Activated T-cell treated with anti-CD3 and anti-CD28 coated beads, Interleukin-2, amount 50 U/mL, for 72 hours (primary cell): Measurements from ENCODE around the gene PCAT6. TPM values are rescaled to one million over a fixed set of nuclear protein-coding genes. Genes with fewer than 3 reads are reported as not detected.

Experiments used
- ATAC-seq, 2 donors: fragments of 150-1000 bp; cut with Tn5 transposase; replicated peaks in 1 of 2; 2 replicates each; pipeline ENCODE4 v1.10.0; 2021; ENCODE audit warnings: moderate library complexity in 2 of 2, mild to moderate bottlenecking in 1 of 2
- DNase-seq, 2 donors: peaks; one replicate each; pipeline ENCODE4 v3.0.0; 2021 to 2022; ENCODE audit warnings: mixed read lengths in 1 of 2
- H3K27ac Mint-ChIP-seq: one replicate; pipeline ENCODE4 v1.8.0; 2022; ENCODE audit warnings: mild to moderate bottlenecking, moderate library complexity, mixed read lengths
- H3K27me3 Mint-ChIP-seq: one replicate; pipeline ENCODE4 v1.8.0; 2022; ENCODE audit warnings: low read depth, mixed read lengths
- H3K36me3 Mint-ChIP-seq, 2 donors: one replicate each; pipeline ENCODE4 v1.8.0; 2022; ENCODE audit warnings: mixed read lengths in 2 of 2, mild to moderate bottlenecking in 1 of 2; ENCODE audit not compliant: insufficient read depth in 2 of 2
- H3K4me1 Mint-ChIP-seq: one replicate; pipeline ENCODE4 v1.8.0; 2022; ENCODE audit warnings: low read depth, mixed read lengths
- H3K4me3 Mint-ChIP-seq, 2 donors: one replicate each; pipeline ENCODE4 v1.8.0; 2022; ENCODE audit warnings: mild to moderate bottlenecking in 2 of 2, mixed read lengths in 2 of 2, moderate library complexity in 2 of 2
- H3K9me3 Mint-ChIP-seq, 2 donors: one replicate each; pipeline ENCODE4 v1.8.0; 2022; ENCODE audit warnings: mixed read lengths in 2 of 2
- total RNA-seq, 2 donors: library from RNA; stranded (reverse); gene quantifications; one replicate each; pipeline ENCODE4 v1.2.3, GENCODE V29; 2022

Gene PCAT6
- total RNA-seq, 2 donors from 2014 or later = 1.0 to 1.8 TPM

DNA sequence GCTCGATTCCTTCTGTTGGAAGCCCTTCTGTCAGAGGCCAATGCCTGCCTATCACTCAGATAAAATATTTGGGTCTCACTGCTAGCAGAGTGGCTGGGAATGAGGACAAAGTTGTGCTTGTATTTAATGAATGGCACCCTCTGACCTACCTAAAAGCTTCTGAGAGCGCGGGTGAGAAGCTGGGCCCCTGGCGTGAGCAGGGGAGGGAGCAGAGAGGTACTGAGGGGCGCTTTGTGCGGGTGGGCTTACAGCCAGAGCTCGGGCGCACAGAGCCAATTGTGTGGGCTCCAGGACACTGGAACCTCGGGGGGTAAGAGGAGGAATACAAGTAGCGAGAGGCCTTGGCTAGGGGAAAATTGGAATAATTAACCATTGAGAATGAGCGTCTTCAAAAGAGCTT is 32.3 kb downstream of the PCAT6 start:
- DNase-seq (no peak), ATAC-seq (no peak)
- peaks cover 6% of the 10 kb centered on the region for H3K27me3 Mint-ChIP-seq
- H3K9me3 Mint-ChIP-seq = no peaks in the 10 kb centered on the region
- no peak overlapping the region for H3K4me3 Mint-ChIP-seq
- H3K27ac Mint-ChIP-seq = no peak overlapping the region
- peaks cover 1% of the 10 kb centered on the region for H3K4me1 Mint-ChIP-seq
- no peaks in the 10 kb centered on the region for H3K36me3 Mint-ChIP-seq

DNA sequence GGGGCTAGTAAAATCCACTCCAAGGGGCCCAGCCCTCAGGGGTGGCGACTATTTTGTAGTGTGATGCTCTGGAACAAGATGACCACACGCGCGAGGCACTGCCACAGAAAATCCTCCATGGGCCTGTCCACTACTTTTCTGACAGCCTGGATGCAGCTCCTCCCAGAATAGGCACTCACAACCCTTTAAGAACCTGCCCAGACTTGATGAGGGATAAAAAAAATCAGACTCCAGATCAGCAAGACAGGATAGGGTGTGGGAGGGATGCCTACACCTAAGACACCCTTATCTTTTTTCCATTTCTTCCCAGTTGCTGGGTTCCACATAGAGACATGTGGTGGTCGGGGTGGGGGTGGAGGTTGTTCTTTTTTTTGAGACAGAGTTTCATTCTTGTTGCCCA is 33.5 kb downstream of the PCAT6 start:
- H3K27me3 Mint-ChIP-seq = peaks cover 6% of the 10 kb centered on the region
- no peaks in the 10 kb centered on the region for H3K36me3 Mint-ChIP-seq
- DNase-seq (no peak), ATAC-seq (no peak)
- H3K9me3 Mint-ChIP-seq = no peaks in the 10 kb centered on the region
- no peak overlapping the region for H3K27ac Mint-ChIP-seq
- H3K4me3 Mint-ChIP-seq = no peak overlapping the region
- H3K4me1 Mint-ChIP-seq = peaks cover 11% of the 10 kb centered on the region

DNA sequence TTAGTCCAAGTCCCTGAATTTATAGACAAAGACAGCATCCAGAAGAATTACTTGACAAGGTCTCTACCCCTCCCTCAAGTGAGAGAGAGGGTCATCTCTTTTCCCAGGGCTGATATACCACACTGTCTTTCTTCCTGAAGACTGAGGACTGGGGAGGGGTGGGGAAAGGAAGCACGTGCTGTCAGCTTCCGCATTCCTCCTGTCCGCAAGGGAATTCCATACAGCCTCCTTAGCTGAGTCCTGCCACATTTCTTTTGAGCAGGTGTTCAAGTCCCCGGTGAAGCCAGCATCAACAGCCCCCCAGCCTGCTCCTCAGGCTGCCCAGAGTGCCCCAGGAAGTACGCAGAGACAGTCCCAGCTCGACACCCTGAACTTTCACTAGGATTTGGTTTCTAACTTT is 34.2 kb downstream of the PCAT6 start:
- DNase-seq (no peak), ATAC-seq (no peak)
- Mint-ChIP-seq H3K27me3 (peaks cover 6% of the 10 kb centered on the region), H3K4me1 (peaks cover 11% of the 10 kb centered on the region), H3K9me3 (no peaks in the 10 kb centered on the region), H3K4me3 (no peak overlapping the region), H3K27ac (no peak overlapping the region), H3K36me3 (no peaks in the 10 kb centered on the region)

DNA sequence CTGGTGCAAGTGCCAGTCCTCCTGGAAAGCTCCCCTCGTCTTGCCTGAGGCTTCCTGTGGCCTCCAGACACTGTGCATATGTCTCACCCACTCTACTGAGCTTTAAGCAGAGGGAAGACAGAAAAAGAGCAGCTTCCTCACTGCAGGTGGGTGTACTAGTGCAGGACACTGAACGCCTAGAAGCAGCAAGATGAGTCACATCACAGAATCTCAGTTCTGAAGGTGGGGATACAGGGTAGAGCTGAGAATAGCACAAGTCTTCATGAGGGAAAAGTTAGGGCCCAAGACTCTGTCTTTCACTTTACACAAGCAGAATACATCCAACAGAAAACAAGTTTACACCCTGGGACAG is 37.4 kb downstream of the PCAT6 start:
- Mint-ChIP-seq H3K9me3 (no peaks in the 10 kb centered on the region), H3K4me3 (no peak overlapping the region), H3K27me3 (no peaks in the 10 kb centered on the region), H3K4me1 (peaks cover 11% of the 10 kb centered on the region), H3K27ac (no peak overlapping the region), H3K36me3 (no peaks in the 10 kb centered on the region)
- DNase-seq = no peak
- ATAC-seq = peak in 1 of 2 donors; percentile 62

DNA sequence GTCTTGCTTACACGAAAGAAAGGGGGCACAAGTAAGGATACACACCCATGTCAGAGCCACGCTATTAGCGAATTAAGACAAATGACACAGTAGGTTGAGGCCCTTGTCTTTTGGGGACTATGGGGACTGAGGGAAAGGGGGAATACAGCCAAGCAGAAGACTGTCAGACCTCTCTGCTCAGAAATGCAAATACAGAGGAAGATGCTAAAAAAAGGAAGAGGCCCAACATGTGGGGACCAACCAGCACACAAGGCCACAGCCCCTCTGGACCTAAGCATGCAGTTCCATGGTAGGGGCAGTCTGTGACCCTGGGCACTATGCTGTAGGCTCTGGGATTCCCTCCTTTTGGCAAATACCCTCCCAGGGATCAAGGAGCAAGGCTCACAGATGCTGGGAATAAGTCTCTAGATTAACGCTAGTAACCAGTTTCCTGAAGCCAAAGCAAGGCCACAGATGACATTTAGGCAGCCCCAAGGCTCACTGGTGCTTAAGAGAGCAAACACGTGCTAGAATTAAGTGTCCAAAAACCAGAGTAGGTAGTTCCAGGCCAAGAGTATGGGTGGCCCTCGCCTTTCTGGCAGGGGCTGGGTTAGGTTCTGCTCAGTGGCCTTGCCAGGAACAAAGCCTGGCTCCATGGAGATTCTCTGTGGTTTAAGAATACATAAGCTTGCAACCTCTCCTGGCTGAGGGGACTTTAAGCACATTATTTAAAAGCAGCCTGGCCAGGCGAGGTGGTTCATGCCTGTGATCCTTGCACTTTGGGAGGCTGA is 40.0 kb downstream of the PCAT6 start:
- DNase-seq = no peak
- no peak for ATAC-seq
- H3K4me1 Mint-ChIP-seq = peaks cover 11% of the 10 kb centered on the region
- no peaks in the 10 kb centered on the region for H3K9me3 Mint-ChIP-seq
- H3K36me3 Mint-ChIP-seq = no peaks in the 10 kb centered on the region
- H3K27ac Mint-ChIP-seq = no peak overlapping the region
- no peaks in the 10 kb centered on the region for H3K27me3 Mint-ChIP-seq
- H3K4me3 Mint-ChIP-seq = no peak overlapping the region

DNA sequence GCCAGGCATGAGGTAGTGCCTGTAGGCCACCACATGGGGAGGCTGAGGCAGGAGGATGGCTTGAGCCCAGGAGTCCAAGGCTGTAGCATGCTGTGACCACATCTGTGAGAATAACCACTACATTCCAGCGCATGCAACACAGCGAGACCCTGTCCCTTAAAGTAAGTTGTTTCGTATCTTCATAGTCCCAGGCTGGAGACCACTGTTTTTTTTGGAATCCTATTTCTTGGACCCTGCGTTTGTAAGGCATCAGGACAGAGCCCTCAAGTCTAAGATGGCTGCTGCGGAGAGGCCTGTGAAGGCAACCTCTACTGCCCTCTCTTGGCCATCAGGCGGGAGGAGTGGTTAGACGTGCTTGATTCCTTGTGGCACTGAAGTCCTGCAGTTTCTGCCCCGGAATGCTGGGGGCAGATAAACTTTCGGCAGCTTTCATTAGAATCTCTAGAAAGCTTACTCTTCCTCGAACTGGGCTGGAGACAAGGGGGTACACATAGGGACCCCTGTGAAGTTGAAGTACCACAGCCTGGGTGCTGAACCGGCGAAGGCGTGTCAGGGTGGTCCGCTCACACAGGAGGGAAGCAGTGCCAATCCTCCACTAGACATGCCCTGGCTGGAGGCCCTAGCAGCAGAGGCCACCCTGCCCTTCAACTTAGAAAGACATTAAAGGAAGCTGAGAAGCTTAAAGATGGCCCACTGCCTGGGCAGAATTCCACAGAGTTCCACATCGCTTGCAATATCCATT is 41.6 kb downstream of the PCAT6 start:
- no peaks in the 10 kb centered on the region for H3K27me3 Mint-ChIP-seq
- peak; percentile 79 to 86 for ATAC-seq
- H3K27ac Mint-ChIP-seq = no peak overlapping the region
- H3K4me3 Mint-ChIP-seq = no peak overlapping the region
- peak; percentile 38 to 56 for DNase-seq
- H3K36me3 Mint-ChIP-seq = no peaks in the 10 kb centered on the region
- peaks cover 11% of the 10 kb centered on the region for H3K4me1 Mint-ChIP-seq
- no peaks in the 10 kb centered on the region for H3K9me3 Mint-ChIP-seq

DNA sequence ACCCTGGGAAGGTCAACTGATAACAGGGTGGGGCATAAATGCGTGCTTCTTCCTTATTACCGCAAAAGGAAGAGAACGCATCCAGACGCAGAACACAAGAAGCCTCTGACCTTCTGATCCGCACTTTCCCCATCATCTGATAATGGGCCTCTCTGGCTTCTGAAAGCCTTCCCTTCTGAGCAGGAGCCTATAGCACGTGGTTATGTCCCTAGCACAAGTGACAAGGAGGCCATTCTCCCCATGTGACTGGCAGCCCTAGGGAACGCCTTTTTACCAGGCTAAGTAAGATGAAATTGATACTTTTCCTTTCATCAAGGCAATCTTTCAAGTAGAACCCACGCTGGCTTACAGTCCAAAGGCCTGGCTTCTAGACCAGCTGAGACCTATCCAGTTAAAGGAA is 44.0 kb downstream of the PCAT6 start:
- ATAC-seq (no peak), DNase-seq (no peak)
- Mint-ChIP-seq H3K9me3 (no peaks in the 10 kb centered on the region), H3K4me3 (no peak overlapping the region), H3K36me3 (no peaks in the 10 kb centered on the region), H3K4me1 (no peaks in the 10 kb centered on the region), H3K27me3 (peaks cover 8% of the 10 kb centered on the region), H3K27ac (no peak overlapping the region)

DNA sequence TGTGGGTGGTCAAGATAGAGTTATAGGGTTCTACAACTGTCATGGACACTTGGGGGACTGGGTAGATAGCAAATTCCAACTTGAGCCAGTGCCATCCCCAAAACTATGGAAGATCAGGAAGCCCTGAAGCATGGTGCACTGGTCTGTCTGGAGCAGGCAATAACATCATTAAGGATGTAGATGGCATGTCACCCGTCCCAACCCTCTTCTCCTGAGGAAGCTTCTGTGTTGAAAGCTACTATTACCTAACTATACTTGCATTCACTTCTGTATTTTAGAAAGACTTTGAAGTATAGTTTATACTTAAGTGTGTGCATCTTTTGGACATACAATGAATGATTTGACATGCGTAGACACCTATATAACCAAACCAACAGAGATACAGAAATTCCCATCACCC is 45.3 kb downstream of the PCAT6 start:
- H3K36me3 Mint-ChIP-seq = no peaks in the 10 kb centered on the region
- H3K4me3 Mint-ChIP-seq = no peak overlapping the region
- ATAC-seq (no peak), DNase-seq (no peak)
- no peaks in the 10 kb centered on the region for H3K4me1 Mint-ChIP-seq
- H3K27me3 Mint-ChIP-seq = peaks cover 11% of the 10 kb centered on the region
- H3K9me3 Mint-ChIP-seq = no peaks in the 10 kb centered on the region
- no peak overlapping the region for H3K27ac Mint-ChIP-seq

DNA sequence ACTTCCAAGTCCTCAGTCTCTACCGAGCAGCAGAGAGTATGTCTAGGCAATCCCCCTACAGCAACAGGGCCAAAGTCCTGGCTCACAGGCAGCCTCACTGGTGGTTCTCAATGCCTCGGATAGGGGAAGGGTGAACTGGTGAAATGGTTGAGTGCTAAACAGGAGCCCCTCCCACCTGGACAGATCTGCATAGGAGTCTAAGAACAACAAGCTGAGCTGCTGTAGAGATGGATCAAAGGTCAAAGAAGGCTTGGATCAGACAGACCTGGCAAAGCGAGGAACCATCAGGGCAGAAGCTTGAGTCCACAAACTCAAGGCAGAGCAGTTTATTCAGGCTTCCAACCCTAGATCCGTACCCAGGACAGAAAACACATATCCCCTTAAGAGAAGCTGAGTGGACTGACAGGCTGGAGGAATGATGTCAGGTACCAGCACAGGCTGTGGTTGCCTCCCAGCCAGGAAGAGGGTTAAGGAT is 46.4 kb downstream of the PCAT6 start:
- Mint-ChIP-seq H3K9me3 (no peaks in the 10 kb centered on the region), H3K4me1 (peaks cover 10% of the 10 kb centered on the region), H3K4me3 (no peak overlapping the region), H3K27me3 (peaks cover 23% of the 10 kb centered on the region), H3K27ac (no peak overlapping the region), H3K36me3 (no peaks in the 10 kb centered on the region)
- DNase-seq (no peak), ATAC-seq (no peak)

DNA sequence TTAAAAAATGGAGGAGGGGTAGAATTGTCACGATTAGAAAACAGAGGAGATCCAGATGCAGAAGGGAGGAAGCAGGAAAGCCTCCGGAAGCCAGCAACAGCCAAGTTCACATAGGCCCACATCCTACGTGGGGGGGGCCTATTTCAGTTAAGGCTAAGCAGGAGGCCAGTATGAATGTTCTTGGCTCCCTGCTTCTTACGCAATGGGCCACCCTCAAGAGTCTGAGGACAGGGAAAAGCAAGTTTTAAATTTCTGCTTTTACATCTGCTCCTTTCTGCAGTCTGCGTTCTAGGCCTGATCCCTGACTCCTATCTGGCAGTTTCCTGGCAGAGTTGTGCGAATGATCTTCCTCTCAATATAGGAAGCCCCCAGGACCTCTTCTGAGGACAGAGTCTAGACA is 47.6 kb downstream of the PCAT6 start:
- peaks cover 34% of the 10 kb centered on the region for H3K27me3 Mint-ChIP-seq
- no peak overlapping the region for H3K4me3 Mint-ChIP-seq
- ATAC-seq = no peak

DNA sequence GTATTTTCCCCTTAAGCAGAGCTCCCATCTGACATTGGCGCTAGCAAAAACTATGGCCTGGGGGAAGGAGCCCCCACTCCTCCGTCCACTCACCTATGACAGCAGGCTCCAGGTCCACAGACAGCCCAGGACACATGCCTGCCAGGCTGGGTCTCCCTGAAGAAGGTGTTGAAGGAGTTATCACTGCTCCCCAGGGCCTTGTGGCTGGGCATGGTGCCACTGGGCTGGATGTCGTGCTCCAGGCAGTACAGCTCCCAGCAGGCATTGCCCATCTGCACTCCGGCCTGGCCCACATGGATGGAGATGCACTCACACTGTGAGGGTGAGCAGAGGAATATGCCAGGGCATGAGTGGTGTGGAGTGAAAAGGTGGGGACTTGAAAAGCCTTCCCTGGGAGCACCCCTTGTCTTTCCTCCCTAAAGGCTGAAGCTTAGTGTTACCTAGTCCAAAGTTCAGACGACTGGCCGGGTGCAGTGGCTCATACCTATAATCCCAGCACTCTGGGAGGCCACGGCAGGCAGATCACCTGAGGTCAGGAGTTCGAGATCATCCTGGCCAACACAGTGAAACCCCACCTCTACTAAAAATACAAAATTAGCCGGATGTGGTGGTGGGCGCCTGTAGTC is 48.1 kb downstream of the PCAT6 start:
- H3K4me1 Mint-ChIP-seq = peaks cover 11% of the 10 kb centered on the region
- ATAC-seq (no peak), DNase-seq (no peak)
- H3K27me3 Mint-ChIP-seq = peaks cover 40% of the 10 kb centered on the region
- H3K9me3 Mint-ChIP-seq = no peaks in the 10 kb centered on the region
- H3K36me3 Mint-ChIP-seq = no peaks in the 10 kb centered on the region
- H3K4me3 Mint-ChIP-seq = no peak overlapping the region
- H3K27ac Mint-ChIP-seq = no peak overlapping the region

More for the DNA sequence above, 47.6 kb downstream of the PCAT6 start:
- no peaks in the 10 kb centered on the region for H3K36me3 Mint-ChIP-seq
- DNase-seq = no peak
- H3K4me1 Mint-ChIP-seq = peaks cover 11% of the 10 kb centered on the region
- H3K27ac Mint-ChIP-seq = no peak overlapping the region
- H3K9me3 Mint-ChIP-seq = no peaks in the 10 kb centered on the region

DNA sequence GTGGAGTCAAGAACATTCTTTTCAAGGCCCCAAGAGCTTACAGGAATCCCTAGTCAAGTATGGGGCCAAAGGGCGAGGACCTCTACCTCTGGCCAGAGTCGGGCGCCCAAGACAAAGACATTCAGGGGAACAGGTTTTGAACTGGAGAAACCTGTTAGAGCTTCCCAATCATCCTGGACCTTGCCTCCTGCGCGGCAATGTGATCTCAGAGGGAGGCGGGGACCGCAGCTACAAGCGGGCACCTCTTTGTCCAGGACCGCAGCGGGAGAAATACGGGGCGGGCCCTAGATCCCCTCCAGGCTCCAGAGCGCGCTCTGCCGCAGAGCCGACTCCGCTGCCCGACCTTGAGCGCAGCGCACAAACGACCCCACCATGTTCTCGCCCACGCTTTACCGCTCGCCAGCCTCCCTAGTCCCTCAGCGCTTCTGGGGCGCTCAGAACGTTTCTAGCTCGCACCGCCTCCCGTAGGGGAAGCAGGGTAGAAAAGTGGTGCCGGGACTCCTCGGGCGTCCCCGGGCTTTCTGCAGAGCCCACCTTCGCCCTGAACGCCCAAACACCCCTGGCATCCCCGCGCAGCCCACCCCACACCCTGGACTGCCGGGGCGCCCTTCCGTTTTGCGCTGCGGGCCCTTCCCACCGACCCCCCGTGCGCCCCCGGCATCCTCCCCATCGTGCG is 50.1 kb downstream of the PCAT6 start:
- H3K27ac Mint-ChIP-seq = no peak overlapping the region
- H3K4me1 Mint-ChIP-seq = peaks cover 11% of the 10 kb centered on the region
- H3K36me3 Mint-ChIP-seq = no peaks in the 10 kb centered on the region
- no peaks in the 10 kb centered on the region for H3K9me3 Mint-ChIP-seq
- peak overlapping the region; percentile 78 to 90 for H3K4me3 Mint-ChIP-seq
- peaks cover 57% of the 10 kb centered on the region for H3K27me3 Mint-ChIP-seq
- DNase-seq (peak; percentile 34 to 59), ATAC-seq (peak; percentile 69)
